ENCODE data around the gene FOSL2. TPM values are rescaled to one million over a fixed set of nuclear protein-coding genes. Genes with fewer than 3 reads are reported as not detected.

The FOSL2 gene
- total RNA-seq, 6 experiments from 2014 or later, result 90.1 to 128 (median 116) TPM

GRCh38 chr2:28345619-28346018, 47.0 kb upstream of the FOSL2 start:
- no peaks in the 10 kb centered on the region; the same call in none of the 2 replicates for H3K27me3 Mint-ChIP-seq (ENCODE audit: insufficient read depth)
- peaks cover 46% of the 10 kb centered on the region for H3K4me1 Mint-ChIP-seq (ENCODE audit: low read depth)
- H3K4me3 Mint-ChIP-seq, result no peak overlapping the region
- H3K9me3 Mint-ChIP-seq, result no peaks in the 10 kb centered on the region
- H3K27ac Mint-ChIP-seq, result no peak overlapping the region
- H3K36me3 Mint-ChIP-seq (ENCODE audit: low read depth), result no peaks in the 10 kb centered on the region
- no peak for DNase-seq
- TF ChIP-seq CTCF (IDR thresholded peaks at IDR 0.05), result no peak

GRCh38 chr2:28346587-28346986, 46.1 kb upstream of the FOSL2 start:
- peak; percentile 75 for DNase-seq
- H3K27ac Mint-ChIP-seq, result no peak overlapping the region; the same call in 1 of the 2 replicates
- no peak for TF ChIP-seq CTCF (IDR thresholded peaks at IDR 0.05)
- H3K4me3 Mint-ChIP-seq, result no peak overlapping the region
- no peaks in the 10 kb centered on the region; the same call in none of the 2 replicates for H3K27me3 Mint-ChIP-seq (ENCODE audit: insufficient read depth)
- no peaks in the 10 kb centered on the region for H3K9me3 Mint-ChIP-seq
- peaks cover 36% of the 10 kb centered on the region for H3K4me1 Mint-ChIP-seq (ENCODE audit: low read depth)
- no peaks in the 10 kb centered on the region for H3K36me3 Mint-ChIP-seq (ENCODE audit: low read depth)

- no peak for TF ChIP-seq CTCF (IDR thresholded peaks at IDR 0.05)
- H3K4me1 Mint-ChIP-seq (ENCODE audit: low read depth), result peaks cover 36% of the 10 kb centered on the region
- H3K9me3 Mint-ChIP-seq, result no peaks in the 10 kb centered on the region
- no peaks in the 10 kb centered on the region; the same call in 1 of the 2 replicates for H3K27me3 Mint-ChIP-seq (ENCODE audit: insufficient read depth)
- H3K27ac Mint-ChIP-seq, result no peak overlapping the region
- no peak for DNase-seq
- no peak overlapping the region for H3K4me3 Mint-ChIP-seq
- no peaks in the 10 kb centered on the region for H3K36me3 Mint-ChIP-seq (ENCODE audit: low read depth)
Measured at GRCh38 chr2:28347193-28347592, 45.5 kb upstream of the FOSL2 start.

- Mint-ChIP-seq H3K36me3 (ENCODE audit: low read depth) (no peaks in the 10 kb centered on the region), H3K4me3 (no peak overlapping the region), H3K4me1 (ENCODE audit: low read depth) (peaks cover 36% of the 10 kb centered on the region), H3K27me3 (ENCODE audit: insufficient read depth) (no peaks in the 10 kb centered on the region; the same call in 1 of the 2 replicates), H3K9me3 (no peaks in the 10 kb centered on the region), H3K27ac (no peak overlapping the region)
- no peak for DNase-seq
- no peak for TF ChIP-seq CTCF (IDR thresholded peaks at IDR 0.05)
Measured at GRCh38 chr2:28347596-28347995, 45.1 kb upstream of the FOSL2 start.

- Mint-ChIP-seq H3K27ac (no peak overlapping the region), H3K4me3 (no peak overlapping the region), H3K9me3 (no peaks in the 10 kb centered on the region), H3K4me1 (ENCODE audit: low read depth) (peaks cover 31% of the 10 kb centered on the region), H3K27me3 (ENCODE audit: insufficient read depth) (no peaks in the 10 kb centered on the region; the same call in 1 of the 2 replicates), H3K36me3 (ENCODE audit: low read depth) (no peaks in the 10 kb centered on the region)
- no peak for TF ChIP-seq CTCF (IDR thresholded peaks at IDR 0.05)
- DNase-seq, result no peak
Measured at GRCh38 chr2:28348149-28348567, 44.5 kb upstream of the FOSL2 start.

- H3K9me3 Mint-ChIP-seq, result no peaks in the 10 kb centered on the region
- H3K4me3 Mint-ChIP-seq, result no peak overlapping the region
- DNase-seq, result no peak
- peaks cover 23% of the 10 kb centered on the region for H3K4me1 Mint-ChIP-seq (ENCODE audit: low read depth)
- no peaks in the 10 kb centered on the region for H3K36me3 Mint-ChIP-seq (ENCODE audit: low read depth)
- no peak for TF ChIP-seq CTCF (IDR thresholded peaks at IDR 0.05)
- H3K27ac Mint-ChIP-seq, result no peak overlapping the region
- H3K27me3 Mint-ChIP-seq (ENCODE audit: insufficient read depth), result no peaks in the 10 kb centered on the region; the same call in 1 of the 2 replicates
Measured at GRCh38 chr2:28348921-28349320, 43.7 kb upstream of the FOSL2 start.
